SK-N-SH (cell line): Measurements from ENCODE around the gene DGKI.

Experiments
- CTCF ChIP-seq: fragments of 200-600 bp; sonication (generic); IDR thresholded peaks from 2 replicates; pipeline ENCODE4 v1.6.1; 2017; ENCODE audit warnings: antibody characterized with exemption, mild to moderate bottlenecking, moderate library complexity
- ELF1 ChIP-seq: IDR thresholded peaks from 2 replicates; pipeline ENCODE4 v1.4.0; 2012
- EP300 ChIP-seq, 2 experiments: IDR thresholded peaks; 2 replicates each; pipeline versions ENCODE4 v1.4.0 to v1.6.1; 2012; ENCODE audit warnings: borderline replicate concordance in 1 of 2, low read depth in 1 of 2, low read length in 1 of 2
- FOXJ3 ChIP-seq: sonication (generic); formaldehyde crosslinking; IDR thresholded peaks from 2 replicates; pipeline ENCODE4 v1.5.1; 2020; ENCODE audit warnings: mild to moderate bottlenecking, missing genetic modification reagents
- RCOR1 ChIP-seq: fragments of 150-350 bp; IDR thresholded peaks from 2 replicates; pipeline ENCODE4 v1.6.1; 2017; ENCODE audit warnings: antibody characterized with exemption, low read length
- REST ChIP-seq: IDR thresholded peaks from 2 replicates; pipeline ENCODE4 v1.6.1; 2012; ENCODE audit warnings: mild to moderate bottlenecking, low read depth, low read length, moderate library complexity
- RFX5 ChIP-seq: IDR thresholded peaks from 2 replicates; pipeline ENCODE4 v1.6.1; 2012; ENCODE audit warnings: mild to moderate bottlenecking, improper control_type of control experiment, low read length
- SMC3 ChIP-seq: IDR thresholded peaks from 2 replicates; pipeline ENCODE4 v1.6.1; 2012; ENCODE audit warnings: low read depth, low read length, improper control_type of control experiment
- TF ChIP-seq, protein P1 (sequence below): IDR thresholded peaks from 2 replicates; pipeline ENCODE4 v1.4.0; 2012; ENCODE audit warnings: low read depth

DNA sequence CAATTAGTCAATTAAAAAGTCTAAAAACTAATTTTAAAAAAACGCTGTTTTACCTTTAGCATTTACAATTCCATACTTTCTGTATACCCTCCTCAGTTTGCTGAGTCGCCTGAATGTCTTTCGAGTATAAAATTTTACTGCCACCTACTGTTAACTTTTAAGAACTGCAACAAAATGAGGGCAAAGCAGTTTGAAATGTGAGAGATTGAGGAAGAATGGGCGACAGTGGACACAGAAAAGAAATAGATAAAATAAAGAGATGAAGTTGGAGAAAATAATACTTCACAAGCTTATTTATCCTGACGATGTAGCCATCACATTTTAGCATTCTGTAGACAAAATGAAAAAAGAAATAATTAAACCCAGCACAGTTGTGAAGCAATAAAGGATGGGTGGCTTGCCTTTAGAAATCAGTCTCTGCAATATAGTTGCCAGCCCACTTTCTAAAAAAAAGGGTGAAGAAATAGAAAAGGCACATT, 392.5 kb downstream of the DGKI start:
- TF ChIP-seq REST (no peak), SMC3 (peak; percentile 77), EP300 (IDR thresholded peaks at IDR 0.05; ENCODE audit: borderline replicate concordance in 1 of 2, low read depth in 1 of 2, low read length in 1 of 2) (no peak), ELF1 (no peak), CTCF (peak; percentile 96), RFX5 (no peak), FOXJ3 (CRISPR knock-in tag) (no peak), RCOR1 (no peak)
- TF ChIP-seq, protein P1, sequence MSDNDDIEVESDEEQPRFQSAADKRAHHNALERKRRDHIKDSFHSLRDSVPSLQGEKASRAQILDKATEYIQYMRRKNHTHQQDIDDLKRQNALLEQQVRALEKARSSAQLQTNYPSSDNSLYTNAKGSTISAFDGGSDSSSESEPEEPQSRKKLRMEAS: no peak
